Measurements from ENCODE around the gene KRT6C. TPM values are rescaled to one million over a fixed set of nuclear protein-coding genes. Genes with fewer than 3 reads are reported as not detected.

KRT6C gene
- not detected in 2 replicates for total RNA-seq

DNA sequence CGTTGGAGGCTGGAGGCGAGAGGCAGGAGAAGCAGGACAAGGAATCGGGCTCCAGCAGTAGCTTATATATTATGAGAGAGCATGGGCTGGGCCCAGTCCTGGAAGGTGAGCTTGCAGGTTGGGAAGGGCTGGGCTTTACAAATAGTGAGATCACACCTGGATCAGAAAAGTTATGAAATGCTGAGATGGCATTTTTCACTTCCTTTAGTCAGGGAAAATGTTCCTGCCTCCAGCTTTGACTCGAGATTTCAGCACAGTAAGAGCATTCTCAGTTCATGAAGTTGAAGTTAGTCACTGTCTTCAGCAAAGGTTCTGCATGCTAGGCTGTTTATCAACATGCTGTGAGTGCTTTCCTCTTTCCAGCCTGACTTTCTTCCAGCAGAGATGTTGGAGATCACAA, at the start of gene KRT6C:
KRT6C (minus strand) TSS at position 38 of the 400 bp plus-strand sequence. CDS start 68 bp downstream, outside the sequence.
- no peak for DNase-seq (ENCODE audit: low read depth)
- H3K4me3 ChIP-seq (ENCODE audit: low read depth, low read length), result no peak within 1 kb of the TSS
- TF ChIP-seq, protein P1, sequence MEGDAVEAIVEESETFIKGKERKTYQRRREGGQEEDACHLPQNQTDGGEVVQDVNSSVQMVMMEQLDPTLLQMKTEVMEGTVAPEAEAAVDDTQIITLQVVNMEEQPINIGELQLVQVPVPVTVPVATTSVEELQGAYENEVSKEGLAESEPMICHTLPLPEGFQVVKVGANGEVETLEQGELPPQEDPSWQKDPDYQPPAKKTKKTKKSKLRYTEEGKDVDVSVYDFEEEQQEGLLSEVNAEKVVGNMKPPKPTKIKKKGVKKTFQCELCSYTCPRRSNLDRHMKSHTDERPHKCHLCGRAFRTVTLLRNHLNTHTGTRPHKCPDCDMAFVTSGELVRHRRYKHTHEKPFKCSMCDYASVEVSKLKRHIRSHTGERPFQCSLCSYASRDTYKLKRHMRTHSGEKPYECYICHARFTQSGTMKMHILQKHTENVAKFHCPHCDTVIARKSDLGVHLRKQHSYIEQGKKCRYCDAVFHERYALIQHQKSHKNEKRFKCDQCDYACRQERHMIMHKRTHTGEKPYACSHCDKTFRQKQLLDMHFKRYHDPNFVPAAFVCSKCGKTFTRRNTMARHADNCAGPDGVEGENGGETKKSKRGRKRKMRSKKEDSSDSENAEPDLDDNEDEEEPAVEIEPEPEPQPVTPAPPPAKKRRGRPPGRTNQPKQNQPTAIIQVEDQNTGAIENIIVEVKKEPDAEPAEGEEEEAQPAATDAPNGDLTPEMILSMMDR (IDR thresholded peaks at IDR 0.05; ENCODE audit: insufficient read depth, low read depth, low read length), result no peak

DNA sequence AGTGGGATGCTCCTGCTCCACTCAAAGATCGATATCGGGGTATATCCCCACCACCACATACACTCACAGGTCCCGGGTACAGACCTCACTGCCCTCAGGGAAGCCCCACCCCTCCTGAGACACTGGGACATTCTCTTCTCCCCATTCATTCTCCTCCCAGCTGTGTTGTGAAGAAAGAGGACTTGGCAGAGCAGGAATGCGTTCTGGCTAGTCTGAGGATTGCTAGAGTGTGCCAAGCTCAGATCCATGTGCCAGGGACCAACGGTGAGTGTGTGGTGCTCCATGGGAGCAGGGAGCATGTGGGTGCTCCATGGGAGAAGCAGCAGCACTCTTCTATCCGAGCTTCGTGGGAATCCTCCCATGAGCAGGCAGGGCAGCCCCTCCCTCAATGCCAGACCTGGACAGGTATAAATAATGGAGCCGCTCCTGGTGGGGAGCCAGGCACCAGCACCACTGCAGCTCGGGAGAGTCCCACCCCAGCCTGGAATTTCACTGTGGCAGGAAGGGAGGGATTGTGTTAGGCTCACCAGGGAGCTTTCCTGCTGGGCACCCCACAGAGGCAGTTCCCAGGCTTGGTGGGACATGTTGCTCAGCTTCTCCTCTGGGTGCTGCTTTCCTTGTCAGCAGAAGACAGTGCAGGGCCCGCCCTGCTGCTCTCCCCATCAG, 48.9 kb upstream of the KRT6C start:
- TF ChIP-seq, protein P1 (IDR thresholded peaks at IDR 0.05; ENCODE audit: insufficient read depth, low read depth, low read length), result no peak
- no peak overlapping the region for H3K4me3 ChIP-seq (ENCODE audit: low read depth, low read length)
- no peak for DNase-seq (ENCODE audit: low read depth)

DNA sequence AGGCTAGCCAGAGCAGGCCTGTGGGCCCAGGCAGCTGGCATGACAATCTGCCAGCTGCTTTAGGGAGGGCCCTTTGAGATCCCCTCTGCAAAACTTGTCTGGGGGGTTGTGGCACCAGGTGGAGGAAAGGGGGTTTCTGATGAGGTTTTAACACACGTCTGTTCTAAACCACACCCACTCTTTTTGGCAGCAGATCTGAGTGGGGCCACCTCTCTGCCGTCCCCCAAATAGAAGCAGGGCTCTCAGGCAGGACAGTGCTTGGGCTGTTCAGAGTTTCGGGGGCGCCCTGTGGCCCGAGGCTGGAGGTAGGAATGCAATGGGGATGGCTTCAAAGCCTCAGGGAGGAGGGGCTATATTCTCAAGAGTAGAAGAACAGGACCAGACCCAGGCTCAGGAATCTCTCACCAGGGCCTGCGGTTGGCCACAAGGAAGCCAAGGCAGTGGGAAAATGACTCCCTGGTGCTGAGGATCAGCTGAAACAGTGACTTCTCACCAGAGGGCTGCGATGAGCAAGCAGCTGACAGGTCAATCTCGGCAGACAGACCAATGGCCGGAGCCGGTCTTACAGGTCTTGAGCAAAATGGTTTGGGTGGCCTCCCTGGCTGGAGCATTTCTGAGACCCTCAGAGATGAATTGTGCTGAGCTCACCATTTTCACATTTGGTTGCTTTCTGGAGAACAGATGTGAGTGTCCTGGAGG, 48.1 kb upstream of the KRT6C start:
- TF ChIP-seq, protein P1 (IDR thresholded peaks at IDR 0.05; ENCODE audit: insufficient read depth, low read depth, low read length), result no peak
- no peak for DNase-seq (ENCODE audit: low read depth)
- no peak overlapping the region for H3K4me3 ChIP-seq (ENCODE audit: low read depth, low read length)

DNA sequence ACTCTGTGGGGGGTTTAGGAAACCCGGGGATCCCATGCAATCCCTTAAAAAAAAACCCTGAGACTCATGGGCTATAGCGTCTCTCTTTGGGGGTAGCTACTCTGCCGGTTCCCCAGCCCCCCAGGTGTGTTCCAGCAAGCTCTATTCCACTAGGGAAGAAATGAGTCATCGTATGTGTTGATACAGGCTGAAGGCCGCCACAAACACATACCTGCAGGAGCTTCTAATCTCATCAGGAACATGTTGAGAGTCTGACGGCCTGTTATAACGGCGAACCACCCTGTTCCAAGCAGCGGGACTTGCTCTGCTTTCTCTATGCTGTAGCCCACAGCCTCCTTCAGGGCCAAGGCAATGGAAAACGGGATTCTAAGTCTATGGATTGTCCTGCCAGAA, 47.6 kb upstream of the KRT6C start:
- DNase-seq (ENCODE audit: low read depth), result no peak

DNA sequence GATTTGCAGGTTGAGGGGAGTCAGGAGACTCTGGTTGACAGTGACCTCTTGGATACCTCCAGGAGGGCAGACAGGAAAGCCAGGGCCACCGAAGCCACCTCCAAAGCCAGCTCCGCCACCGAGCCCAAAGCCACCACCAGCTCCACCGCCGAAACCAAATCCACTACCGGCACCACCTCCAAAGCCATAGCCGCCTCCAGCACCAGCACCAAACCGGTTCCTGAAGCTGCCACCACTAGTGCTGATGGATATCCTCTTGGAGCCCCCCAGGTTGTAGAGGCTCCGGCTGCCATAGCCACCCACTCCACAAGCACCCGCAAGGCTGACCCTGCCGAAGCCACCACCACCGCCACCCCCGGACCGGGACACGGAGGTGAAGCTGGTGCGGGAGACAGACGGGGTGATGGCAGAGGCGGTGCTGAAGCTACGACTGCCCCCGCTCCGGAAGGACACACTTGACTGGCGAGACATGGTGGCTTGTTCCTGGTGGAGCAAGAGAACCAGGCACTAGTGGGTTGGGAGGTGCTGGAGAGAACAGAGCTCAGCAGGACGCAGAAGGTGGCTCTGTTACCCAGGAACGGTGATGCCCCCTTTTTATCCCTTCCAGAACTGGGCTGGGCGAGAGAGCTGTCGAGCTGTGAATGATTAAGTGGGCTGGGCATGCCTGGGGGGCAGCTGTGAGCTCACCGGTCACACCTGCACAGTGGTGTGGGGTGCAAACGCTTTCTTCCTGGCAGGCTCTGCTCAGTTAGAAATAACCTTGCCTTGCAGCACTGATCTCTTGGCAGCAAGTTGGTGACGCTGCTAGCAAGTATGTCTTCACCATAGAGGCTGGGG, 46.4 kb upstream of the KRT6C start, which contains the start of gene KRT5:
KRT5 (minus strand) TSS at position 569 of the 837 bp plus-strand sequence; CDS start at position 471, 98 bp downstream.
- DNase-seq (ENCODE audit: low read depth), result no peak
- TF ChIP-seq, protein P1 (IDR thresholded peaks at IDR 0.05; ENCODE audit: insufficient read depth, low read depth, low read length), result no peak
- H3K4me3 ChIP-seq (ENCODE audit: low read depth, low read length), result no peak within 1 kb of the TSS

More for the DNA sequence above, 47.6 kb upstream of the KRT6C start:
- H3K4me3 ChIP-seq (ENCODE audit: low read depth, low read length), result no peak overlapping the region
- TF ChIP-seq, protein P1 (IDR thresholded peaks at IDR 0.05; ENCODE audit: insufficient read depth, low read depth, low read length), result no peak

DNA sequence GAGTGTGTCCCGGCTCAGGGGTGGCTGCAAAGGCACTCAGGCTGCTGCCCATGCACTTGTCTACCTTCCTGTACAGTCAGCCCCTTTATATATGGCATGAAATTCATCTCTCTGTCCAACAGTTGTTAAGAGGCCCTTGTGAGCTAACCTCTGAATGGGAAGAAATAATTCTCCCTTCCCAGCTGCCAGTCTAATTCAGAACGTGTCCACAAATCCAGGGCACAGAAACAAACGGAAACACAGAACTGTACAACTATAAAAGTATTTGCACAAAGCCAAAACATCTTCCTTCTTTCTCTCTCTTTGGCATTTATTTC, 45.7 kb upstream of the KRT6C start:
- no peak overlapping the region for H3K4me3 ChIP-seq (ENCODE audit: low read depth, low read length)
- no peak for DNase-seq (ENCODE audit: low read depth)
- TF ChIP-seq, protein P1 (IDR thresholded peaks at IDR 0.05; ENCODE audit: insufficient read depth, low read depth, low read length), result no peak
